NCI-H510A (cell line): ENCODE measurements around the gene STK32C.
A peak's percentile ranks its signal among the peaks of the same experiment; 100 is the strongest.
"Not testable (repeated sequence)": the region's sequence is repeated elsewhere in the genome, so short reads cannot be mapped to it uniquely, and the experiment has no call there.

Experiments
- DNase-seq: peaks from one replicate; lab custom pipeline; 2025; lab: John Stamatoyannopoulos, UW

Gene STK32C

DNA sequence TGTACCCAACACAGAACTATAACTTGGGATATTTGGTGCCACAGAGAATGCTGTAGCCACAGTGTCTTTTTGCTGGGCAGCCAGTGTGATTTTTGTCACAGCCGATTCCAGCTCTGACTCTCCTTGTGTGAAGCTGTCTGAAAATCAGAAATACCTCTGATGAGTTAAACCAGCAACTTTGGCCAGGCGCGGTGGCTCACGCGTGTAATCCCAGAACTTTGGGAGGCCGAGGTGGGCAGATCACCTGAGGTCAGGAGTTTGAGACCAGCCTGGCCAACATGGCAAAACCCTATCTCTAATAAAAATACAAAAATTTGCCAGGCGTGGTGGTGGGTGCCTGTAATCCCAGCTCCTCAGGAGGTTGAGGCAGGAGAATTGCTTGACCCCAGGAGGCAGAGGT, 30.1 kb upstream of the STK32C start:
- not testable (repeated sequence) for DNase-seq

GRCh38 chr10:132336919-132337407, 29.2 kb upstream of the STK32C start:
- no peak for DNase-seq

DNA sequence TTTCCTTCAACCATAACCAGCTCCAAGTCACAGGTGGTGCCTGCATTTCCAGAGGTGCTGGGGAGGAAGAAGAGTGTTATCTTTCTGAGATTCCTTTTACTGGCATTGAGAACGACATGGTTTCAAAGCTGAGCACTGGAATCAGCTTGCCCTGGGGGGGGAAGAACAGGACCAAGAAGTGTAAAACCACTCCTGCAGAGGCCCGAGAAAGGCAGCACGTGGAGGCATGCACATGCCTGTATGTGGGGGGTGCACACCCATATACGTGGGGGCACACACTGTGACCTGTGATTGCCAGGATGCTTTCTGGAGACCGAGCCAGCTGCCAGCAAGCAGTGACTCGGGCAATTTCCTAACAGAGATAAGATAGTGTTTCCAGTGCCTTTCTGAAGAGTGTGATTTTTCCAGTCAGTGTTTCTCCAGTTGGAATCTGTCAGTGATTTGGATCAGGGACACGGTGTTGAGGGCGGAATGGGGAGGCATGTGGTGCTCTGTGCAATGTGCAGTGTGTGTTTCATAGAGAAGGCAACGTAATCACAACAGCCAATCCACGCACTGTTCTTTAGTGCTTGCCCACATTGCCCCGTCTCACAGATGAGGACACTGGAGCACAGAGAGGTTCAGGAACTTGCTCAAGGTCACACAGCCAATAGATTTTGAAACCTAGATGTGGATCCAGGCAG, 28.5 kb upstream of the STK32C start:
- DNase-seq: no peak

- no peak for DNase-seq
These were observed 27.7 kb upstream of the STK32C start for GRCh38 chr10:132335189-132336063.

DNA sequence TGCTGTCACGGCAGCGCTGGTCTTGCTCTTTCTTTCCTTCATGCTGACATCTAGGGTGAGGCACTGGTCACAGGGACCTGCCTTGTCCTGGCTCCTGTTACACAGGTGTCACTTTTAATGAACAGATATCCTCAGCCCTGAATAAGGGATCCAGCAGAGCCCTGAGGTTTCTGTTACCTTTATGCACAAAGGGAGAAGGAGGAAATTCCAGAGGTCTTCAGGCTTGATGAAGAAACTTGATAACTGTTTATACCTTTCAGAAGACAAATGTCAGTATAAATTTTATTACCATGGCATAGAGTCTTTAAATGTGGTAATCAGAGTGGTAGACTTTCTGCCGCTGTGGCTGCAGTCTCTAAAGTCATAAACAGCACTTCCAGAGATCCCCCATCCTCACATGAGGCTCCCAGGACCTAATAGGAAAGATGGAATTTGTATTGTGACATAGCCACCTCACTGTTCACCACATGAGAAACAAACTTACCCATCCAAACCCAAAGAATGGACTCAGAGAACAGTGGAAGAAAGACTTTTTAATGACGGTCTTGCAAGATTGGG, 27.0 kb upstream of the STK32C start:
- DNase-seq: no peak

- no peak for DNase-seq
These were observed 25.6 kb upstream of the STK32C start for GRCh38 chr10:132333386-132333785.

- DNase-seq: no peak
These were observed 24.6 kb upstream of the STK32C start for GRCh38 chr10:132332433-132332754.

- peak; percentile 95 for DNase-seq
These were observed 24.1 kb upstream of the STK32C start, which contains the start of gene LRRC27 for GRCh38 chr10:132331601-132332432. TSS of gene LRRC27 (plus strand) at chr10:132332193. CDS start at chr10:132333525, 1,332 bp downstream.

GRCh38 chr10:132330486-132330833, 22.7 kb upstream of the STK32C start:
- no peak for DNase-seq

- no peak for DNase-seq
These were observed 22.1 kb upstream of the STK32C start for GRCh38 chr10:132329565-132330485.

GRCh38 chr10:132328738-132329137, 21.0 kb upstream of the STK32C start:
- DNase-seq: no peak

- no peak for DNase-seq
These were observed 20.4 kb upstream of the STK32C start for GRCh38 chr10:132328106-132328505.

DNA sequence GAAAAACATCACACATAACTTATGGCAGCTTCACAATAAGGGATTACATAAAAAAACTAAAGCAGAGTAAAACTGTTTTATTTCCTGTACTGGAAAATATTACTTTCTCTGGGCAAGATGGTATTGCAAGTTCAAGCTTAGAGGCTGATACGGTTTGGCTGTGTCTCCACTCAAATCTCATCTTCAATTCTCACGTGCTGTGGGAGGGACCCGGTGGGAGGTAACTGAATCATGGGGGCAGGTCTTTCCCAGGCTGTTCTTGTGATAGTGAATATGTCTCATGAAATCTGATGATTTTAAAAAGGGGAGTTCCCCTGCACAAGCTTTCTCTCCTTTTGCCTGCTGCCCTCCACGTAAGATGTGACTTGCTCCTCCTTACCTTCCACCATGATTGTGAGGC, 19.2 kb upstream of the STK32C start:
- DNase-seq: no peak

DNA sequence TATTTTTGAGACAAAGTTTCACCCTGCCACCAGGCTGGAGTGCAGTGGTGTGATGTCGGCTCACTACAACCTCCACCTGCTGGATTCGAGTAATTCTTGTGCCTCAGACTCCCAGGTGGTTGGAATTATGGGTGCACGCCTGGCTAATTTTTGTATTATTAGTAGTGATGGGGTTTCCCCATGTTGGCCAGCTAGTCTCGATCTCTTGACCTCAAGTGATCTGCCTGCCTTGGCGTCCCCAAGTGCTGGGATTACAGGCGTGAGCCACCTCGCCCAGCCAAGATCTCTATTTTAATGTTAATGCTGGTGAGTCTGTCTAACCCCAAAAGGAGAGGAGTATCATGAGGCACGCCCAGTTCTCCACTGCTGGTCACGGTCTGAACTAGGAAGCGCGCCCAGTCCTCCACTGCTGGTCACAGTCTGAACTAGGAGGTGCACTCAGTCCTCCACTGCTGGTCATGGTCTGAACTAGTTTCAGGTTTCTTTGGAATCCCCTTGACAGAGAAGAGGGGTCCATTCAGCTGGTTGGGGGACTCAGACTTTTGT, 18.7 kb upstream of the STK32C start:
- DNase-seq: no peak

DNA sequence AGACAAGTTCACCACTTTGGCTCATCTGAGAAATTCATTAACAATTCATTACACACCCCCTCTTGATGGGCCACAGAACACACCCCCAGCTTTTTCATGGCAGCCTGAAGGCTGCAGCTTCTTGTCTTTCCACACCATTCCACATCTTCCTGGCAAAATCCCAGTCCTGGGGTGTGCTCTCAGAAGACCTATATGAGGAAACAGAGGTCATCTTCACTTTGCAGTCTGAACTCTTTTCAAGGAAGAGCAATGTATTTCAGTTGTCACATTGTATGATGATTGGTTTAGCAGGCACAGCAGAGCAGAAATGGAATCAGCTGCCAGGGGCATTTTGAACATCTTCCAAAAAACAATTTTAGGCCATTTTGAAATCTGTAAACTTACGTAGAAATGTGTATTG, 16.4 kb upstream of the STK32C start:
- DNase-seq: no peak

- no peak for DNase-seq
These were observed 14.9 kb upstream of the STK32C start for GRCh38 chr10:132322586-132323048.

DNA sequence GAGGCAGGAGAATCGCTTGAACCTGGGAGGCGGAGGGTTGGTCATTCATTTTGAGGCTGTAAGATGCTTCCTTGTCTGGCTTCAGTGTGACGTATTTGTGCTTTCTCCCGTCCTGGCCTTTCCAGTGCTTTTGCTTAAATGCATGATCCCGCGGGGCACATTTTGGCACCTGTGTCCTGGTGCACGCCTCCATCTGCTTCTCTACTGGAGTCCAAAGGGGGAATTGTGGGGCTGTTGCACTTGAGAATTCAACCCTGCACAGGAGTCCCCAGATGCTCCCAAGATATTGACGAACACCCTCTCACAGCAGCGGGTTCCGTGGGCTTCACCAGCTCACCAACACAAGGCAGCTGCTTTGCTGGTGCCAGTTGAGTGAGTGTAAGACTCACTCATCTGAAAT, 14.0 kb upstream of the STK32C start:
- no peak for DNase-seq

- no peak for DNase-seq
These were observed 13.1 kb upstream of the STK32C start for GRCh38 chr10:132320654-132321469.

GRCh38 chr10:132319853-132320653, 12.3 kb upstream of the STK32C start:
- DNase-seq: no peak
